Measurements from ENCODE around the gene STAB1. TPM values are rescaled to one million over a fixed set of nuclear protein-coding genes. Genes with fewer than 3 reads are reported as not detected.
A peak's percentile ranks its signal among the peaks of the same experiment; 100 is the strongest.

STAB1 gene
- polyA plus RNA-seq, 3 donors = 3.8 to 535 (median 15.8) TPM

- H3K4me3 Mint-ChIP-seq = peak overlapping the region in 1 of 2 donors; percentile 39
Observed at GRCh38 chr3:52471371-52472238, 23.5 kb upstream of the STAB1 start.

More at GRCh38 chr3:52471371-52472238, 23.5 kb upstream of the STAB1 start:
- no peaks in the 10 kb centered on the region for H3K9me3 ChIP-seq (replicated peaks in 1 of 2; ENCODE audit: control insufficient read depth in 1 of 2, insufficient read depth in 1 of 2, low read length in 2 of 2)
- no peak overlapping the region for H3K9ac ChIP-seq (ENCODE audit: insufficient read depth, low read length, poor library complexity, severe bottlenecking)
- Mint-ChIP-seq H3K9me3 (no peaks in the 10 kb centered on the region), H3K4me1 (peaks cover 56% of the 10 kb centered on the region), H3K36me3 (peaks cover 30 to 75% of the 10 kb centered on the region in 2 donors), H3K27me3 (ENCODE audit: low read depth in 3 of 3) (peaks cover 0 to 2% (median 0%) of the 10 kb centered on the region in 3 donors), H3K27ac (peak overlapping the region in 4 of 7 donors; percentile 59 to 76 (median 66))
- no peak overlapping the region for H2AFZ ChIP-seq (ENCODE audit: insufficient read depth, low read depth, low read length, poor library complexity, severe bottlenecking)
- peaks cover 27% of the 10 kb centered on the region for H3K79me2 ChIP-seq (ENCODE audit: insufficient read depth, low read length)
- peak; percentile 57 to 74 (median 67) for DNase-seq
- peak; percentile 84 for TF ChIP-seq CTCF (IDR thresholded peaks at IDR 0.05)
- H3K27me3 ChIP-seq (ENCODE audit: control insufficient read depth in 2 of 2, insufficient read depth in 2 of 2, low read length in 2 of 2) = no peaks in the 10 kb centered on the region
- H3K4me1 ChIP-seq (ENCODE audit: control insufficient read depth in 1 of 2, insufficient read depth in 2 of 2, low read length in 2 of 2) = peaks cover 52 to 55% of the 10 kb centered on the region in 2 donors
- H3K27ac ChIP-seq (ENCODE audit: low read depth in 1 of 2, low read length in 2 of 2) = no peak overlapping the region
- H3K4me2 ChIP-seq (replicated peaks; ENCODE audit: extremely low read depth, low read length, poor library complexity, severe bottlenecking) = no peak overlapping the region
- intact Hi-C loops (cut with micrococcal nuclease) = loop anchor here (1.0 to 5.0 kb wide), 2 partner anchors 61 to 66 kb away; partner anchors contain the start of gene NT5DC2 (in 1 of the 2)
- H3K4me3 ChIP-seq (replicated peaks in 1 of 3; ENCODE audit: low read depth in 2 of 3, low read length in 3 of 3) = no peak overlapping the region
- peaks cover 7% of the 10 kb centered on the region for H4K20me1 ChIP-seq (ENCODE audit: insufficient read depth, low read length)
- peaks cover 14 to 63% of the 10 kb centered on the region in 2 donors for H3K36me3 ChIP-seq (replicated peaks in 1 of 2; ENCODE audit: control insufficient read depth in 1 of 2, insufficient read depth in 2 of 2, low read length in 2 of 2)
- WGBS (ENCODE audit: insufficient coverage) = 63% methylated on average over 26 of the region's 26 CpGs

All from CD14-positive monocyte (primary cell).